Body of pancreas (tissue), 4 donors: ENCODE data around the gene PREP.

ENCODE experiments used
- POLR2A ChIP-seq, 3 donors: fragments of 450-650 bp; IDR thresholded peaks; one replicate each; pipeline ENCODE4 v1.6.1; 2016; ENCODE audit warnings: antibody characterized with exemption in 3 of 3, mild to moderate bottlenecking in 2 of 3
- TF ChIP-seq, protein P1 (sequence below), 7 experiments: fragments of 450-650 bp in 4 of 7; fragments of 200-600 bp in 3 of 7; sonication (generic) in 3 of 7; IDR thresholded peaks; one replicate each; pipeline ENCODE4 v1.5.1; 2016 to 2019; ENCODE audit warnings: antibody characterized with exemption in 7 of 7

DNA sequence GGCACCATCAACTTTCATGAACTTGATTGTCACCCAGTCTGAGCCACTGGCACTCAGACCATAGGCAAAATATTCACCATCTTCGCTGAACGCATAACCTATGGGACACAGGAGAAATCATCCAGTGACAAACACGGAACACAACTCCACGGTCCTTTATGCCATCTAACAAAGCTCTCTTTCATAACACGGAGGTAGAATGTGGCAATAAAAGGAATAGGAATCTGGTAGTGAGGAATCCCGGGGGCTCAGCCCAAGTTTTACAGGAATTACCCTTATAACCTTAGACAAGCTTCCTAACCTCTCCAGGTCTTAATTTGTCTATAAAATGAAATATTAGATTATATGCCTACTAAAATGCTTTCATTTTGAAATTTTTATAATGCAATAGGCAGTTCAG lies 29.4 kb downstream of the PREP start:
- TF ChIP-seq, protein P1, sequence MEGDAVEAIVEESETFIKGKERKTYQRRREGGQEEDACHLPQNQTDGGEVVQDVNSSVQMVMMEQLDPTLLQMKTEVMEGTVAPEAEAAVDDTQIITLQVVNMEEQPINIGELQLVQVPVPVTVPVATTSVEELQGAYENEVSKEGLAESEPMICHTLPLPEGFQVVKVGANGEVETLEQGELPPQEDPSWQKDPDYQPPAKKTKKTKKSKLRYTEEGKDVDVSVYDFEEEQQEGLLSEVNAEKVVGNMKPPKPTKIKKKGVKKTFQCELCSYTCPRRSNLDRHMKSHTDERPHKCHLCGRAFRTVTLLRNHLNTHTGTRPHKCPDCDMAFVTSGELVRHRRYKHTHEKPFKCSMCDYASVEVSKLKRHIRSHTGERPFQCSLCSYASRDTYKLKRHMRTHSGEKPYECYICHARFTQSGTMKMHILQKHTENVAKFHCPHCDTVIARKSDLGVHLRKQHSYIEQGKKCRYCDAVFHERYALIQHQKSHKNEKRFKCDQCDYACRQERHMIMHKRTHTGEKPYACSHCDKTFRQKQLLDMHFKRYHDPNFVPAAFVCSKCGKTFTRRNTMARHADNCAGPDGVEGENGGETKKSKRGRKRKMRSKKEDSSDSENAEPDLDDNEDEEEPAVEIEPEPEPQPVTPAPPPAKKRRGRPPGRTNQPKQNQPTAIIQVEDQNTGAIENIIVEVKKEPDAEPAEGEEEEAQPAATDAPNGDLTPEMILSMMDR (IDR thresholded peaks at IDR 0.05): no peak
- TF ChIP-seq POLR2A (IDR thresholded peaks at IDR 0.05): no peak
